Neutrophil (primary cell): ENCODE measurements around the gene JMJD1C.

ENCODE experiments used
- H3K27ac ChIP-seq: fragments of 200-600 bp; sonication (generic); 2 replicates; pipeline ENCODE4 v1.5.1; 2016; ENCODE audit warnings: mild to moderate bottlenecking, moderate library complexity
- H3K27me3 ChIP-seq: fragments of 200-600 bp; sonication (generic); 2 replicates; pipeline ENCODE4 v1.6.0; 2016; ENCODE audit warnings: mild to moderate bottlenecking
- H3K36me3 ChIP-seq: fragments of 200-600 bp; sonication (generic); 2 replicates; pipeline ENCODE4 v1.5.1; 2017
- H3K4me1 ChIP-seq, 2 experiments: fragments of 200-600 bp in 1 of 2; sonication (generic) in 1 of 2; 1 replicate in 1 of 2; 2 replicates in 1 of 2; pipeline versions ENCODE4 v1.5.1 to v1.6.1; 2013 to 2016; ENCODE audit warnings: low read depth in 1 of 2, low read length in 1 of 2, mild to moderate bottlenecking in 1 of 2, moderate library complexity in 1 of 2; ENCODE audit not compliant: control insufficient read depth in 1 of 2, insufficient read depth in 1 of 2
- H3K4me3 ChIP-seq, 2 experiments: fragments of 200-600 bp in 1 of 2; sonication (generic) in 1 of 2; 1 replicate in 1 of 2; 2 replicates in 1 of 2; pipeline ENCODE4 v1.5.1; 2013 to 2016; ENCODE audit warnings: low read depth in 1 of 2, low read length in 1 of 2, mild to moderate bottlenecking in 1 of 2, moderate library complexity in 1 of 2
- H3K9me3 ChIP-seq: fragments of 200-600 bp; sonication (generic); 2 replicates; pipeline ENCODE4 v1.5.1; 2016
- TF ChIP-seq, protein P1 (sequence below): fragments of 200-600 bp; sonication (generic); IDR thresholded peaks from 2 replicates; pipeline ENCODE4 v1.5.1; 2016; ENCODE audit warnings: antibody characterized with exemption

Gene JMJD1C

GRCh38 chr10:63256009-63256773 lies 209.6 kb downstream of the JMJD1C start:
- H3K36me3 ChIP-seq: peaks cover 16% of the 10 kb centered on the region
- peaks cover 69 to 94% of the 10 kb centered on the region in 2 experiments for H3K4me1 ChIP-seq
- H3K4me3 ChIP-seq: peak overlapping the region; percentile 12 to 36
- peak overlapping the region; percentile 72 for H3K27ac ChIP-seq
- H3K9me3 ChIP-seq: no peaks in the 10 kb centered on the region
- TF ChIP-seq, protein P1, sequence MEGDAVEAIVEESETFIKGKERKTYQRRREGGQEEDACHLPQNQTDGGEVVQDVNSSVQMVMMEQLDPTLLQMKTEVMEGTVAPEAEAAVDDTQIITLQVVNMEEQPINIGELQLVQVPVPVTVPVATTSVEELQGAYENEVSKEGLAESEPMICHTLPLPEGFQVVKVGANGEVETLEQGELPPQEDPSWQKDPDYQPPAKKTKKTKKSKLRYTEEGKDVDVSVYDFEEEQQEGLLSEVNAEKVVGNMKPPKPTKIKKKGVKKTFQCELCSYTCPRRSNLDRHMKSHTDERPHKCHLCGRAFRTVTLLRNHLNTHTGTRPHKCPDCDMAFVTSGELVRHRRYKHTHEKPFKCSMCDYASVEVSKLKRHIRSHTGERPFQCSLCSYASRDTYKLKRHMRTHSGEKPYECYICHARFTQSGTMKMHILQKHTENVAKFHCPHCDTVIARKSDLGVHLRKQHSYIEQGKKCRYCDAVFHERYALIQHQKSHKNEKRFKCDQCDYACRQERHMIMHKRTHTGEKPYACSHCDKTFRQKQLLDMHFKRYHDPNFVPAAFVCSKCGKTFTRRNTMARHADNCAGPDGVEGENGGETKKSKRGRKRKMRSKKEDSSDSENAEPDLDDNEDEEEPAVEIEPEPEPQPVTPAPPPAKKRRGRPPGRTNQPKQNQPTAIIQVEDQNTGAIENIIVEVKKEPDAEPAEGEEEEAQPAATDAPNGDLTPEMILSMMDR: no peak
- no peaks in the 10 kb centered on the region for H3K27me3 ChIP-seq

DNA sequence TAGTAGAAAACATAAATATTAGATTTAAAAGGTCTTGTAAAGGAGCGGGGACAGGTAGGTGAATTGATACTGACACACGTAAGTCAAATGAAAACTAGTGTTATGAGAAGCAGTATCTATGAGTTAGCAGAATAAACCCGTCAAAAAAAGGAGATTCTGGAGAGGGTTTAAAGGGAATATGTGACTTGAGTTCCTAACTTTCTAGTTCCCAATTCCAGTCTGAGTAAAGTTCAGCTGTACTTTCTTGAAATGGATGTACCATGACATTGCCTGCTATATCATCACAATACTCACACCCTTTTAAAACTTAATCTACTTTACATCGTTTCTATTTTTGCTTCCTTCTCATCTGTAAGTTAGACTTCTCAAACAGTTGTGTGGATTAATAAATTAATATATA lies 210.5 kb downstream of the JMJD1C start:
- Histone ChIP-seq H3K9me3 (no peaks in the 10 kb centered on the region), H3K27me3 (no peaks in the 10 kb centered on the region), H3K27ac (peak overlapping the region; percentile 72), H3K4me3 (peak overlapping the region in 1 of 2 experiments; percentile 12), H3K36me3 (peaks cover 14% of the 10 kb centered on the region), H3K4me1 (peaks cover 60 to 86% of the 10 kb centered on the region in 2 experiments)
- TF ChIP-seq, protein P1: no peak

DNA sequence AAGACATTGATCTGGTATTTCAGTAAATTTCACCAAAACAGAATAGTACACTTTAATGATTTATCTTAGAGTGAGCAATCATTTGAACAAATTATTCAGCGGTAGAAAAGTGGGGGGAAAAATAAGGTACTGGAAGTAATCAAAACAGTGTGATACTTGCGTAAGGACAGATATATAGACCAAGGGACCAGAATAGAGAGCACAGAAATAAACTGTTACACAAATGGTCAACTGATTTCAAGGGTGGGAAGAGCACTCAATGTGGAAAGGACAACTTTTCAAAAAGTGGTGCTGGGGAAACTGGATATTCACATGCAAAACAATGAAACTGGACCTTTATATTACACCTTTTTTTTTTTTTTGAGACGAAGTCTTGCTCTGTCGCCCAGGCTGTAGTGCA lies 212.7 kb downstream of the JMJD1C start:
- Histone ChIP-seq H3K36me3 (peaks cover 9% of the 10 kb centered on the region), H3K9me3 (no peaks in the 10 kb centered on the region), H3K4me1 (peaks cover 37 to 64% of the 10 kb centered on the region in 2 experiments), H3K27ac (peak overlapping the region; percentile 35), H3K4me3 (no peak overlapping the region), H3K27me3 (no peaks in the 10 kb centered on the region)
- TF ChIP-seq, protein P1: no peak

DNA sequence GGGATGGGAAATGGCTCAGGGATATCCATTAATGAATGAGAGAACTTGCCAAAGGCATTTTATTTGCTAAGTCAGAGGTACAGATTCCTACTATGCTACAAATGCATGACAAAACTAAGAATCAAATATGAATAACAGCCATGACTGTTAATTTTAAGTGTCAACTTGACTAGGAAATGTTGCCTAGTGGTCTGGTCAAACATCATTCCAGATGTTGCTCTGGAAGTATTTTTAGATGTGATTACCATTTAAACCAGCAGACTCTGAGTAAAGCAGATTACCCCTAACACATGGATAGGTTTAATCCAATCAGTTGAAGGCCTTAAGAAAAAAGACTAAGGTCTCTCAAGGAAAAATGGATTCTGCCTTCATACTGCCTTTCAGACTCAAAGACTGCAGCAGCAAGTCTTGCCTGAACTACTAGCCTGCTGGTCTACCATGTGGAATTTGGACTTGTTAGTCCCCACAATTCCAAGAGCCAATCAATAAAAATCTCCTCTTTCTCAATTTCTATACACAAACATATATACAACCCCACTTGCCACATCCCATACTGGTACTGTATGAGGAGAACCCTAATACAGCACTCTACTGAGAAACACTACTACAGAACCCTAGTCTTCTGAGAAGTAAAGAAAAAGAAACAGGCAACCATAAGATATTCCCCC lies 213.5 kb downstream of the JMJD1C start:
- Histone ChIP-seq H3K4me1 (peaks cover 29 to 56% of the 10 kb centered on the region in 2 experiments), H3K27ac (peak overlapping the region; percentile 35), H3K4me3 (no peak overlapping the region), H3K27me3 (no peaks in the 10 kb centered on the region), H3K9me3 (no peaks in the 10 kb centered on the region), H3K36me3 (peaks cover 9% of the 10 kb centered on the region)
- TF ChIP-seq, protein P1: no peak

DNA sequence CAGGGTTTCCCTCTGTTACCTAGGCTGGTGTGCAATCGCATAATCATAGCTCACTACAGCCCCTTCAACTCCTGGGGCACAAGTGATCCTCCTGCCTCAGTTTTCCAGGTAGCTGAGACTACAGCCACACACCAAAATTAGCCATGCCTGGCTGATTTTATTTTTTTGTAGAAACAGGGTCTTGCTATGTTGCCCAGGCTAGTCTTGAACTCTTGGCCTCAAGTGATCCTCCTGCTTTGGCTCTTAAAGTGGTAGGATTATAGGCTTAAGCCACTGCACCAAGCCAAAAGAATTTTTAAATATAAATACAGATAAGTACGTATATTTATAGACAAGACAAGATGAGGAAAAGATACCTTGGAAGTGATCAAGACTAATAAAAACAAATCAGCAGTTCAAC lies 215.7 kb downstream of the JMJD1C start:
- no peak overlapping the region for H3K4me3 ChIP-seq
- no peaks in the 10 kb centered on the region for H3K9me3 ChIP-seq
- TF ChIP-seq, protein P1: no peak
- peaks cover 9% of the 10 kb centered on the region for H3K36me3 ChIP-seq
- H3K4me1 ChIP-seq: peaks cover 8 to 45% of the 10 kb centered on the region in 2 experiments
- H3K27ac ChIP-seq: no peak overlapping the region
- H3K27me3 ChIP-seq: no peaks in the 10 kb centered on the region
